Uterus (tissue), 4 donors: ENCODE measurements around the gene ISG15. TPM values are rescaled to one million over a fixed set of nuclear protein-coding genes. Genes with fewer than 3 reads are reported as not detected.

Source experiments
- DNase-seq, 2 donors: peaks; one replicate each; pipeline ENCODE4 v3.0.0-alpha.2; 2019 to 2020
- H3K27ac ChIP-seq, 2 donors: fragments of 200-600 bp; sonication (generic); 1 replicate in 1 of 2; 2 replicates in 1 of 2; pipeline ENCODE4 v1.5.1; 2016 to 2018
- H3K27me3 ChIP-seq, 2 donors: fragments of 200-600 bp; sonication (generic); one replicate each; pipeline ENCODE4 v1.5.1; 2018 to 2019; ENCODE audit warnings: control low read depth in 1 of 2
- H3K36me3 ChIP-seq, 2 donors: fragments of 200-600 bp; sonication (generic); one replicate each; pipeline ENCODE4 v1.5.1; 2019; ENCODE audit warnings: control low read depth in 1 of 2
- H3K4me1 ChIP-seq, 2 donors: fragments of 200-600 bp; sonication (generic); one replicate each; pipeline ENCODE4 v1.5.1; 2018 to 2019; ENCODE audit warnings: control low read depth in 1 of 2
- H3K4me3 ChIP-seq, 2 donors: fragments of 200-600 bp; sonication (generic); 1 replicate in 1 of 2; 2 replicates in 1 of 2; pipeline ENCODE4 v1.5.1; 2018 to 2019; ENCODE audit warnings: mild to moderate bottlenecking in 1 of 2
- H3K9me3 ChIP-seq, 2 donors: fragments of 200-600 bp; sonication (generic); one replicate each; pipeline ENCODE4 v1.5.1; 2019; ENCODE audit warnings: control low read depth in 1 of 2
- CTCF ChIP-seq, 4 experiments: fragments of 200-600 bp in 2 of 4; fragments of 450-650 bp in 2 of 4; sonication (generic) in 2 of 4; IDR thresholded peaks; one replicate each; pipeline ENCODE4 v1.5.1; 2016 to 2019; ENCODE audit warnings: antibody characterized with exemption in 4 of 4, mild to moderate bottlenecking in 2 of 4, moderate library complexity in 1 of 4
- POLR2A ChIP-seq, 2 donors: fragments of 450-650 bp; IDR thresholded peaks; one replicate each; pipeline ENCODE4 v1.6.1; 2016; ENCODE audit warnings: antibody characterized with exemption in 2 of 2, mild to moderate bottlenecking in 1 of 2, moderate library complexity in 1 of 2
- intact Hi-C: fragments of 100-400 bp; cut with DNase I; formaldehyde crosslinking; loops from one replicate; pipeline ENCODE4 v1.15.1; 2023; ENCODE audit warnings: low total_unique reads
- total RNA-seq, 4 donors: library from RNA; depleted of rRNA in 3 of 4; stranded (reverse); fragments of >200 nt in 3 of 4; gene quantifications; one replicate each; pipeline versions ENCODE4 v1.1.0 to v1.2.4, GENCODE V29; 2014 to 2023
- donor health status: DM: yes; HTN: yes; CAD: no.

Gene ISG15
- total RNA-seq, 4 donors from 2014 or later: 1.8 to 27.2 (median 15.2) TPM

- no peak for DNase-seq
- H3K27ac ChIP-seq: no peak overlapping the region
- H3K36me3 ChIP-seq: no peaks in the 10 kb centered on the region
- TF ChIP-seq POLR2A (IDR thresholded peaks at IDR 0.05) (no peak), CTCF (IDR thresholded peaks at IDR 0.05) (no peak)
- H3K4me1 ChIP-seq: no peaks in the 10 kb centered on the region
- no peaks in the 10 kb centered on the region for H3K9me3 ChIP-seq
- H3K27me3 ChIP-seq: peaks cover 9 to 13% of the 10 kb centered on the region in 2 donors
- H3K4me3 ChIP-seq: peak overlapping the region; percentile 2 to 38
- intact Hi-C loops: no loop called here
Observed at GRCh38 chr1:1058921-1059493, 45.7 kb downstream of the ISG15 start.

GRCh38 chr1:1059494-1060280 is 46.4 kb downstream of the ISG15 start:
- no peaks in the 10 kb centered on the region for H3K36me3 ChIP-seq
- peak; percentile 85 to 90 for DNase-seq
- no peak overlapping the region for H3K27ac ChIP-seq
- TF ChIP-seq POLR2A (IDR thresholded peaks at IDR 0.05) (peak in 1 of 2 donors; percentile 23), CTCF (IDR thresholded peaks at IDR 0.05) (no peak)
- peaks cover 9 to 13% of the 10 kb centered on the region in 2 donors for H3K27me3 ChIP-seq
- peak overlapping the region; percentile 2 to 38 for H3K4me3 ChIP-seq
- intact Hi-C loops: loop anchor here (10.0 kb wide), 1 partner anchor 75 kb away; the partner anchor contains the start of gene PERM1
- no peaks in the 10 kb centered on the region for H3K9me3 ChIP-seq
- H3K4me1 ChIP-seq: no peaks in the 10 kb centered on the region

GRCh38 chr1:1060281-1061000 is 47.1 kb downstream of the ISG15 start:
- no peak for DNase-seq
- Histone ChIP-seq H3K4me3 (no peak overlapping the region), H3K27me3 (peaks cover 9 to 13% of the 10 kb centered on the region in 2 donors), H3K36me3 (no peaks in the 10 kb centered on the region), H3K9me3 (no peaks in the 10 kb centered on the region), H3K4me1 (no peaks in the 10 kb centered on the region), H3K27ac (no peak overlapping the region)
- intact Hi-C loops: loop anchor here (10.0 kb wide), 1 partner anchor 76 kb away; the partner anchor contains the start of gene PERM1
- TF ChIP-seq POLR2A (IDR thresholded peaks at IDR 0.05) (no peak), CTCF (IDR thresholded peaks at IDR 0.05) (no peak)

GRCh38 chr1:1061682-1062345 is 48.5 kb downstream of the ISG15 start:
- H3K27me3 ChIP-seq: peaks cover 9 to 13% of the 10 kb centered on the region in 2 donors
- H3K4me1 ChIP-seq: no peaks in the 10 kb centered on the region
- no peaks in the 10 kb centered on the region for H3K9me3 ChIP-seq
- no peak overlapping the region for H3K27ac ChIP-seq
- DNase-seq: no peak
- H3K36me3 ChIP-seq: no peaks in the 10 kb centered on the region
- intact Hi-C loops: loop anchor here (10.0 kb wide), 1 partner anchor 77 kb away; the partner anchor contains the start of gene PERM1
- TF ChIP-seq POLR2A (IDR thresholded peaks at IDR 0.05) (no peak), CTCF (IDR thresholded peaks at IDR 0.05) (no peak)
- H3K4me3 ChIP-seq: no peak overlapping the region
